ENCODE measurements around the gene LRP5. TPM values are rescaled to one million over a fixed set of nuclear protein-coding genes. Genes with fewer than 3 reads are reported as not detected.

The LRP5 gene
- total RNA-seq, 4 donors from 2014 or later: 21.5 to 75.0 (median 28.7) TPM

GRCh38 chr11:68303982-68304780, 8.2 kb upstream of the LRP5 start:
- TF ChIP-seq CTCF (IDR thresholded peaks at IDR 0.05; ENCODE audit: low read depth): no peak

- TF ChIP-seq CTCF (IDR thresholded peaks at IDR 0.05; ENCODE audit: low read depth): no peak
Measured at GRCh38 chr11:68306636-68307035, 5.8 kb upstream of the LRP5 start.

GRCh38 chr11:68308068-68308467, 4.3 kb upstream of the LRP5 start:
- no peak for TF ChIP-seq CTCF (IDR thresholded peaks at IDR 0.05; ENCODE audit: low read depth)

GRCh38 chr11:68309621-68310185, 2.7 kb upstream of the LRP5 start:
- TF ChIP-seq CTCF (IDR thresholded peaks at IDR 0.05; ENCODE audit: low read depth): no peak

GRCh38 chr11:68311160-68312116, 953 bp upstream of the LRP5 start:
- TF ChIP-seq CTCF (IDR thresholded peaks at IDR 0.05; ENCODE audit: low read depth): no peak

- no peak for TF ChIP-seq CTCF (IDR thresholded peaks at IDR 0.05; ENCODE audit: low read depth)
Measured at GRCh38 chr11:68312780-68313573, 586 bp downstream of the LRP5 start.
